ENCODE results near the gene DESI2.
"Not testable (repeated sequence)": the region's sequence is repeated elsewhere in the genome, so short reads cannot be mapped to it uniquely, and the experiment has no call there.

DESI2 gene

GRCh38 chr1:244655186-244655585 is 2.3 kb downstream of the DESI2 start:
- DNase-seq = no peak

- DNase-seq = no peak
Measured at GRCh38 chr1:244657421-244657820, 4.5 kb downstream of the DESI2 start.

GRCh38 chr1:244659694-244660093 is 6.8 kb downstream of the DESI2 start:
- no peak for DNase-seq

- DNase-seq = no peak
Measured at GRCh38 chr1:244660595-244660994, 7.7 kb downstream of the DESI2 start.

- not testable (repeated sequence) for DNase-seq
Measured at GRCh38 chr1:244661569-244662312, 8.8 kb downstream of the DESI2 start.

GRCh38 chr1:244662599-244662998 is 9.7 kb downstream of the DESI2 start:
- DNase-seq = no peak

- DNase-seq = no peak
Measured at GRCh38 chr1:244664353-244664752, 11.4 kb downstream of the DESI2 start.

GRCh38 chr1:244665771-244666217 is 12.9 kb downstream of the DESI2 start:
- DNase-seq = no peak

GRCh38 chr1:244666672-244667418 is 13.9 kb downstream of the DESI2 start:
- not testable (repeated sequence) for DNase-seq

- no peak for DNase-seq
Measured at GRCh38 chr1:244667797-244668196, 14.9 kb downstream of the DESI2 start.

- DNase-seq = no peak
Measured at GRCh38 chr1:244672946-244673682, 20.2 kb downstream of the DESI2 start.

GRCh38 chr1:244674446-244674845 is 21.5 kb downstream of the DESI2 start:
- DNase-seq = no peak

GRCh38 chr1:244675167-244675566 is 22.2 kb downstream of the DESI2 start:
- DNase-seq = no peak

- no peak for DNase-seq
Measured at GRCh38 chr1:244678697-244679096, 25.8 kb downstream of the DESI2 start.

GRCh38 chr1:244680667-244681066 is 27.7 kb downstream of the DESI2 start:
- no peak for DNase-seq

- DNase-seq = not testable (repeated sequence)
Measured at GRCh38 chr1:244682087-244682486, 29.2 kb downstream of the DESI2 start.

GRCh38 chr1:244695937-244696336 is 43.0 kb downstream of the DESI2 start:
- no peak for DNase-seq

GRCh38 chr1:244699741-244700140 is 46.8 kb downstream of the DESI2 start:
- no peak for DNase-seq

- DNase-seq = no peak
Measured at GRCh38 chr1:244700808-244701207, 47.9 kb downstream of the DESI2 start.

- no peak for DNase-seq
Measured at GRCh38 chr1:244702620-244703019, 49.7 kb downstream of the DESI2 start.

GRCh38 chr1:244704107-244704506 is 51.2 kb downstream of the DESI2 start:
- DNase-seq = no peak

- no peak for DNase-seq
Measured at GRCh38 chr1:244705261-244706234, 52.6 kb downstream of the DESI2 start.
